HG02798 (cell line): ENCODE results near the gene SESTD1.
"Not testable (repeated sequence)": the region's sequence is repeated elsewhere in the genome, so short reads cannot be mapped to it uniquely, and the experiment has no call there.

ENCODE experiments used
- ATAC-seq: cut with Tn5 transposase; IDR thresholded peaks from one replicate; pipeline ENCODE4 v1.9.1; 2021; ENCODE audit warnings: mild to moderate bottlenecking; ENCODE audit not compliant: unreplicated experiment, poor library complexity

SESTD1 gene

GRCh38 chr2:179129574-179130238 is 134.9 kb downstream of the SESTD1 start:
- peak; percentile 76 for ATAC-seq

GRCh38 chr2:179125404-179125803 is 139.2 kb downstream of the SESTD1 start:
- ATAC-seq, result no peak

GRCh38 chr2:179124282-179124681 is 140.3 kb downstream of the SESTD1 start:
- ATAC-seq, result no peak

- no peak for ATAC-seq
Measured at GRCh38 chr2:179123272-179123662, 141.4 kb downstream of the SESTD1 start.

GRCh38 chr2:179107737-179108136 is 156.9 kb downstream of the SESTD1 start:
- ATAC-seq, result peak; percentile 31

GRCh38 chr2:179106676-179107428 is 157.8 kb downstream of the SESTD1 start:
- ATAC-seq, result peak; percentile 82

- ATAC-seq, result no peak
Measured at GRCh38 chr2:179106342-179106675, 158.3 kb downstream of the SESTD1 start.

GRCh38 chr2:179104736-179105135 is 159.9 kb downstream of the SESTD1 start:
- no peak for ATAC-seq

GRCh38 chr2:179098080-179098689 is 166.4 kb downstream of the SESTD1 start:
- peak; percentile 40 for ATAC-seq

- no peak for ATAC-seq
Measured at GRCh38 chr2:179097131-179097530, 167.5 kb downstream of the SESTD1 start.

- peak; percentile 96 for ATAC-seq
Measured at GRCh38 chr2:179096090-179096489, 168.5 kb downstream of the SESTD1 start.

GRCh38 chr2:179092912-179093311 is 171.7 kb downstream of the SESTD1 start:
- not testable (repeated sequence) for ATAC-seq

GRCh38 chr2:179082697-179083096 is 181.9 kb downstream of the SESTD1 start:
- ATAC-seq, result no peak

- ATAC-seq, result no peak
Measured at GRCh38 chr2:179081954-179082353, 182.7 kb downstream of the SESTD1 start.

GRCh38 chr2:179072527-179072926 is 192.1 kb downstream of the SESTD1 start:
- ATAC-seq, result no peak

- ATAC-seq, result no peak
Measured at GRCh38 chr2:179071810-179072355, 192.7 kb downstream of the SESTD1 start.

- no peak for ATAC-seq
Measured at GRCh38 chr2:179070895-179071294, 193.7 kb downstream of the SESTD1 start.

- no peak for ATAC-seq
Measured at GRCh38 chr2:179069685-179070084, 194.9 kb downstream of the SESTD1 start.

GRCh38 chr2:179068991-179069643 is 195.5 kb downstream of the SESTD1 start:
- no peak for ATAC-seq

- ATAC-seq, result peak; percentile 78
Measured at GRCh38 chr2:179059026-179059700, 205.5 kb downstream of the SESTD1 start.
